Adipose tissue (tissue), 3 donors: ENCODE results near the gene STK33. TPM values are rescaled to one million over a fixed set of nuclear protein-coding genes. Genes with fewer than 3 reads are reported as not detected.

ENCODE experiments used
- H3K27ac ChIP-seq: one replicate; pipeline ENCODE4 v1.5.1; 2013; ENCODE audit warnings: low read depth, low read length
- WGBS, 3 donors: extraction: QIAGEN DNeasy Blood & Tissue Kit; methylation state at CpG; one replicate each; pipeline ENCODE4 v1.1.7; 2013; 5-methylcytosine and 5-hydroxymethylcytosine counted together
- polyA plus RNA-seq, 3 donors: library from polyadenylated mRNA; stranded (reverse); fragments of 200-250 nt; gene quantifications; one replicate each; pipeline ENCODE4 v1.2.3, GENCODE V29; 2013
- donor health status: healthy with polysubstance abuse.
- donor health status: Bipolar disorder and iron deficiency.
- donor health status: healthy.

The STK33 gene
- polyA plus RNA-seq, 3 donors = 0.70 to 4.1 TPM; not detected in 1

DNA sequence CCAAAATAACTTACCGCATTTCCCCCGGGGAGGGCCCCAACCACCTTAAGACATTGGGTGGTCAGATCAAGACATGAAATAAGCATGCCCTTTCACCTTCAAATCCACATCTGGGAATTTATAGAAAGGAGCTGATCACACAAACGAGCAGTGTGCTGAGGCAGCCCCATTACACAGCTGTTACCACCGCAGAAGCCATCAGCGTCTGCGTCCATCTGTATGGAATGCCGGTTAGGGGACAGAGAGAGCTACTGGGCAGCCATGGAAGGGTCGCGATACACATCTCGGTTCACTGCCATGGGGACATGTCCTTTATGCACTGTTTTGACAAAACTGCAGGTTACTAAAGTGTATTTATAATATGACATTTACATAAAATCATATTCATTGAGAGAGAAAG, 225.3 kb downstream of the STK33 start:
- 77 to 89% (median 79%) methylated on average over 10 of the region's 10 CpGs for WGBS, 3 donors
- H3K27ac ChIP-seq = no peak overlapping the region

DNA sequence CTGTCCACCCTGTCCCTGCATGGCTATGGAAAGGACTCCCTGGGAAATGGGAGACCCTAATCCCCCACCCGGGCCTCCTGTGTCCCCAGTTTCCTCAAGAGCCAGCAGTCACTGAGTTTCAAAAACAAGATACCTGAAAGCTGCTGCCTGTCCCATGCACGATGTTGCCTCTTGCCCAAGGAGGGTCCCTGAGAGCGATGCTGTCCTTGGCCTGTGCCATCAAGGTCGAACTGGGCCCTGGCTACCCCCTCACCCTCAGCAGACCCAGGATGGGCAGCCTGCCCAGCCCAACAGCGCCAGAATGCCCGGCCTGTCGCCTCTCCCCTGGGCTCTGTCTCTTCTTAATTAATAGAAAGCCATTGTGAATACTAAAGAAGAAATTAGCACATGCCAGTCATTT, 225.8 kb downstream of the STK33 start:
- WGBS, 3 donors = 68 to 73% (median 71%) methylated on average over 7 of the region's 7 CpGs
- H3K27ac ChIP-seq = no peak overlapping the region

DNA sequence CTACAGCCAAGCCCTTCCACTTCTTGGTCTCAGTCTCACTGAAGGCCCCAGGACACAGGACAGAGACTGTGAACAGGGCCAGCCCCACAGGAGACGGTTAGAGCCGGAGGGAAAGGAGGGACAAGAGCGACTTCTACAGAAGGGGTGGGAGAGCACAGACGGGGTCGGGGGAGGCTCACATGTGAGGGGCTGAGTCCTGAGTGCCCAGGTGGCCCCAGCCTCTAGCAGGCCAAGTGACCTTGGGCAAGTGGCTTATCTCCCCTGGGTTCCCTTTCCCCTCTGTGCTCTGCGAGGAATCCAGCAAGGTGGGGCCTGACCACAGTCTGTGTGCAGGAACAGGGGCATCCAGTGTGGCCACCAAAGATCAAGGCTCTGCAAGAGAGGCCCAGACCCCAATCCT, 227.7 kb downstream of the STK33 start:
- WGBS, 3 donors = 86 to 90% (median 88%) methylated on average over 6 of the region's 6 CpGs

DNA sequence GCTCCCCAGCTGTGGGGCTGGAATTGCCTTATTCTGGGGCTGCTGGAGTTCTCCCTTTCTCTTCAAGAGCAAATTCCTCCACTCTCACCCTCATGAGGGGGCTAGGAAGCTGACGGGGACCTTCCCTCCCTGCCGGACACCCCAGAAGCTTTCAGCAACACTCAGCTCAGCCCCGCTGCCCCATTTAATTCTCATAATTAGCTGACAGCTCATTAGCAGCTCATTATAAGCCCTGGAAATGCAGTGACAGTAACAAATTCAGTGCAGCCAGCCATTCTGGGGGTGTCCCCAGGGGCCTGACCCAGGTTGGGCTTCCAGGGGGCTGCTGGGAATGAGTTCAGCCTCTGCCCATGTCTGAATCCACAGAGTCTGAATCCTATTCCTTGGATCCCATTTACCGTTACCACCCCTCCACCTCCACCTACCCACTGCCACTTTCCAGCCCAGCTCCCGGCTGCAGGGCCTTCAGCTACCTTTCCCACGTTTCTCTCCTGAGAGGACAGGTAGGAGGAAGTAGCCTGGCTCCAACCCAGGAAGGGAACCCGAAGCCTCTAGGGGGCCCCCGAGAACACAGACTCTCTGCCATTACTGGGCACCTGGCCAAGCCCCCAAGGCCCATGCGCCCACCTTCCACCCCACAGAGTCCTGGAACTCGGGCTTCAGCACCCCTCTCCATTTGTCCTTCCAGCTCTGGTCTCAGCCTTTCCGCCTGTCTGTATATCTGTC, 228.6 kb downstream of the STK33 start:
- 65 to 72% (median 69%) methylated on average over 11 of the region's 11 CpGs for WGBS, 3 donors
- H3K27ac ChIP-seq = no peak overlapping the region

More for the DNA sequence above, 227.7 kb downstream of the STK33 start:
- H3K27ac ChIP-seq = no peak overlapping the region

DNA sequence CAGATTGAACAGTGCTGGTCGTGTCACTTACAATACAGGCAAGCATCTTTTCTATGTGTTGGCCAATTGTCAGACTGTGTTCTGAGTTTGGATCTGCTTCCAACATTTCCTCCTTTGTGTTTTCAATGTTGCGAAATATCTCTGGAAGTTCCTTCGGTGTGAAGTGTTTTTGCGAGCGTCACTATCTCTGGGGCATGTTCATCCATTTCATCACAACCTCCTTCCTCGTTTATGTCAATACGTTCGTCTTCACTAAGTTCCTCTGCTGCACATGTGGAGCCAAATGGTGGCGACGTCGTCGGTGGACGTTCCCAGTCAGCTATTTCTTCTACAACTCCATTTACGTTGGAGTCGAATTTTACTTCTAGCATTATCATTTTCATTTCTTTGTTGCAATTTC, 230.1 kb downstream of the STK33 start:
- WGBS, 3 donors = 35 to 75% (median 43%) methylated on average over 15 of the region's 15 CpGs

DNA sequence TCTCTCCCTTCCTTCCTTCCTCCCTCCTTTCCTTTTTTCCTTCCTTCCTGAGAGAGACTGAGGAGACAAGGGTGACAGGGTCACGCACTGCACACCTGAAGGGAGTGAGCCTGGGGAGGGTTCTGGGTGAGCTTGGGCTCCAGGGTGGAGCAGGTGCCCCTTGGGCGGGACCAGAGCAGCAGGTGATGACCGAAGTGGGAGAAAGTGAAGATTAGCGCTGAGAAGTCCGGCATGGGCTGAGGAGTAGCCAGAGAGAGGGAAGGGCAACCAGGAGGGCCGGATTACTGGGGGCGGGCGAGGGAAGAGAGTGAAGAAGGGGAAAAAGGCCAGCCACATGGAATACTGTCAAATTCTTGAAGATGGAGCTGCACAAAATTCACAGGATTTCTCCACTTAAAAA, 231.1 kb downstream of the STK33 start:
- H3K27ac ChIP-seq = no peak overlapping the region
- 73 to 85% (median 77%) methylated on average over 8 of the region's 8 CpGs for WGBS, 3 donors

More for the DNA sequence above, 230.1 kb downstream of the STK33 start:
- no peak overlapping the region for H3K27ac ChIP-seq

DNA sequence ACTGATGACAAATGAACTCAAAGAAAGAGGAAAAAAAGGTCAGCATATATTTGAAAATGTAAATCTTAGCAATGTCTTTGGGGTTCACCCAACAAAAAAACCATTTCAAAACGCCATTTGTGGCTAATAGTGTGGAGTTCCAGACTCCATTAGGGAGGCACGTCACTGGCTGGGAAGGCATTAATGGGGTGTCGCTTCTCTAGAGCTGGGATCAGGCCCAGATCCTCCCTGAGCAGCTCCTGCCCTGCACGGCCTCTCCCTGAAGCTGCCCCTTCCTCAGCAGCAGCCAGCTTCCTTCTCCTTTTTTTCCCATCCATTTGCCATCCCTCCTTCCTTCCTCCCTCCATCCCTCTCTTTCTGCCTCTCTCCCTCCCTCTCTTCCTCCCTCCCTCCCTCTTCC, 231.5 kb downstream of the STK33 start:
- H3K27ac ChIP-seq = no peak overlapping the region
- WGBS, 3 donors = 52 to 70% (median 60%) methylated on average over 4 of the region's 4 CpGs

DNA sequence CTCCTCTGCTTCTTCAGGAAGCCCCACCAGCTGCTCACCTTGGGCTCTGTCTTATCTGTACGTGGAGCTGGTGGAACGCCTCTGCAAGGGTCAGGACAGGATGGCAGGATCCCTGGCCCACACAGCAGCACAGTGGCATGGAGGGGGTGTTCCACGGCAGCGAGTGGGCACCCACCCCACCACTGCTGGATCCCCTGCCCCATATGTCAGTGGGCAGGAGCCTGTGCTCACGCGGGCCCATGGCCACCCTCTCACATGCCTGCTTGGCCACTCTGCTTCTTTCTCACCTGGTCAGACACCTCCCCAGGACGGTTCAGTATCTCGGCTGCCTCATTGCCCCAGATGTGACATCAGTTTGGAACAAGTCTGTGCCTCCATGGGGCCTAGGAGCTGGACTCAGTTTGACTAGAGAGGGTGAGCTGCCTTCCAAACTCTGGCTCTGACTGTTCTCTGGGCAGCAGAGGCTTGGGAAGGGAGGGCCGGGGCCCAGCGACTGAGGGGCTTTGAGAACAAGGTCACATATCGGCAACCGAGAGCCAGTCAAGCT, 232.3 kb downstream of the STK33 start:
- 94 to 96% (median 94%) methylated on average over 12 of the region's 12 CpGs for WGBS, 3 donors
- no peak overlapping the region for H3K27ac ChIP-seq

DNA sequence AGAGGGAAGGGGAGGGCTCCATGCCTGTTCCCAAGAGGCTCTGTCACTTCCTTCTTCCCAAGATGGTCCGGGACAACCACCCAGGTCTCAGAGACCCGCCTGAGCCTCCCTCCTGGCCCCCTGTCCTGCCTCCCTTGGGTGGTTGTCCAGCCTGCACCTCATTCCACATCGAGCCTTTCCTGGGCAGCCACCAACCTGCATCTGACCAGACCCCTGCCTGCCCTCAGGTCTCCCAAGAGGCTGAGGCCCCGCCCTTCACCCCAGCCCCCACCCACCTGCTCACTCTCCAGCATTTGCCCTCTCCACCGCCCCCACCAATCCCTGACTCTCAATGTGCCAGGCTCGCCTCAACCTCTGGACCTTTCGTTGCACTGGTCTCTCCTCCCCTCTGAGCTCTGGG, 232.8 kb downstream of the STK33 start:
- no peak overlapping the region for H3K27ac ChIP-seq
- WGBS, 3 donors = 90 to 94% (median 90%) methylated on average over 7 of the region's 7 CpGs

DNA sequence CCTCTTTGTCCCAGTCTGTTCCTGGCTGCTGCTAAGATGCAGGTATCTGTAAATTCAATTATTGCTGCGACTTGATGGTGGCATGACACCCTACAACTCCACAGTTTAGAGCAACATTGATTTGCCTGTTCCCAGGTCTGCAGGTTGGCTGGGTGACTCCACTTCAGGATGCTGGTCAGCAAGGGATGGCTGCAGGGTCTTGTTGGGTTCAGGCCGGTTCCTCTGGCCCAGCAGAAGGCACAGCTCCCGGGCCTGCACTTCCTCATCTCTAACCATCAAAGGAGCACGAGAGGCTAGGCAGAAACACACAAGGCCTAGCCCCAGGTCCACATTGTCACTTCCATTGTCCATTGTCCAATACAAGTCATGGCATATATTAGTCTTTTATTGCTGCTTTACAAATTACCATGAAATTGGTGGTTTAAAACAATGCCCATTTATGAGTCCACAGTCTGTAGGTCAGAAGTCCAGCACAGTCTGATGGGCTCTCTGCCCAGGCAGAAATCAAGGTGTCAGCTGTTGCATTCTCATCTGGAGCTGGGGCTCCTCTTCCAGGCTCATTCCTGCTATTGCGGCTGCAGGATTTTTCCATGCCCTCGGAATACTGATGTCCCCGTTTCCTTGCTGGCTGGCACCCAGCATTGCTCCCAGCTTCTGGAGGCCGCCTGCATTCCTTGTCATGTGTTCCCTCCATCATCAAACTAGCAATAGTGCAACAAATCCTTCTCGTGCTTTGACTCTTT, 233.8 kb downstream of the STK33 start:
- H3K27ac ChIP-seq = no peak overlapping the region
- 48 to 89% (median 89%) methylated on average over 9 of the region's 9 CpGs for WGBS, 3 donors

DNA sequence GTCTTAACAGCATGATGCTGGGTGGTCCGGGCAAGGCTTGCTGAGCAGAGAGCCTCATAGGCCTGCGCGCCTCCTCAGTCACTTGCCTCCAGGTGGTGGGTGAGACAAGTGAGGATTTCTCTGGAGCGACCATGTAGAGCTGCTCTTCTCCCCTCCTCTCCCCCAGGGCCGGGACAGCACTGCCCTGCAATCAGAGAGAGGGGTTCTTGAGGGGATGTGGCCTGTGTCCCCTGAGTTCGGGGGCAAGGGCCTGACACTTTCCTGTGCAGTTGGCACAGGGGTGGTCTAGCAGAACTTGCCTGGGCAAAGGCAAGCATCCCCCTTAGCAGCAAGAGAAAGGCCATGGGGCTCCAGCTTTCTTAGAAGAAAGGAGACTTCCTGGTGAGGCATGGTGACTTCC, 234.5 kb downstream of the STK33 start:
- 84 to 97% (median 92%) methylated on average over 6 of the region's 6 CpGs for WGBS, 3 donors
- H3K27ac ChIP-seq = no peak overlapping the region

DNA sequence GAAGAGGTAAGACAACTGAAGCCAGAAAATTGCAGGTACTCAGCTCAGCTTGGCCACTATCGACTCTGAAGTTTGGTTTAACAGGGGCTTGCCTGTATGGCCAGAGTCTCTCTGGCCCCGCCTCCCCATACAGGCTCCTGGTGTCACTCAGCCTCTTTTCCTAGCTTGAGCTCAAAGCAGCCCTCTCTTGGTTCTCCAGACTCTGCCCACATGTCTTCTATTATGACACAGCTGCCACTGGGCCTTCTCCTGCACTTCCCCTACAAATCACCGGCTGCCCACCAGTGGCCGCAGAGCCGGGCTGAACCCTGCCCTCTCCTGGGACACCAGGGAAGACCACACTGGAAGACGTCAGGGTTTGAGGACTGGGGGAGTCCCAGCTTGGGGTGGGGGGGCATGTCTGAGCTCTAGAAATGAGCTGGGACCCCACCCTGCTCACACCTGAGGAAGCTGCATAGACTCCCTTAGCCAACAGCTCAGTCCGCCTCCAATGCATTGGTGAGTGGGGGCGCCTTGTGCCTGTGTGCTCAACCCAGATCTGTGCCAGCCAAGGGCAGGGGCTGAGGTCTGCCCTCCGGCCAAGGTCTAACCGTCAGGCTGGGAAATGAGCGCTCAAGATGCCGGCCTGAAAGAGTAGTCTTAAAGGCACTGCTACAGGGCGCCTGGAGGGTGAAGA, 236.0 kb downstream of the STK33 start:
- WGBS, 3 donors = 89 to 93% (median 90%) methylated on average over 13 of the region's 13 CpGs
- H3K27ac ChIP-seq = no peak overlapping the region

DNA sequence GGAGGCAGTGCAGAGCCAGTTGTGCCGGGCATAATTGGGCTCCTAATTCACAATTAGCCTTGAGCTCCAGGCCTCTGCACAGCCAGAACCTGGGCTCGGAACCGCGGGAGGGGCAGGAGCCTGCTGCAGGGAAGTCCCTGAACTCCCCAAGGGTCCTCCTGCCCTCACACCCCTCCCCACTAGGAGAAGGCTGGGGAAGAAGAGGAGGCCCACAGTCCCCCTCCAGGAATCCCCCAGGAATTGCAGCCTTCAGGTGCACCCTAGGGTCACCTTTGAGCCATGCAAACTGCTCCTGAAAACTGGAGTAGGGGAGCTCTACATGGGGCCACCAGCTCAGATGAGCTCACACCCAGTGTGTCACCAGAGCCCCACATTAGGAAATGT, 236.5 kb downstream of the STK33 start:
- no peak overlapping the region for H3K27ac ChIP-seq
- 77 to 83% (median 81%) methylated on average over 4 of the region's 4 CpGs for WGBS, 3 donors

DNA sequence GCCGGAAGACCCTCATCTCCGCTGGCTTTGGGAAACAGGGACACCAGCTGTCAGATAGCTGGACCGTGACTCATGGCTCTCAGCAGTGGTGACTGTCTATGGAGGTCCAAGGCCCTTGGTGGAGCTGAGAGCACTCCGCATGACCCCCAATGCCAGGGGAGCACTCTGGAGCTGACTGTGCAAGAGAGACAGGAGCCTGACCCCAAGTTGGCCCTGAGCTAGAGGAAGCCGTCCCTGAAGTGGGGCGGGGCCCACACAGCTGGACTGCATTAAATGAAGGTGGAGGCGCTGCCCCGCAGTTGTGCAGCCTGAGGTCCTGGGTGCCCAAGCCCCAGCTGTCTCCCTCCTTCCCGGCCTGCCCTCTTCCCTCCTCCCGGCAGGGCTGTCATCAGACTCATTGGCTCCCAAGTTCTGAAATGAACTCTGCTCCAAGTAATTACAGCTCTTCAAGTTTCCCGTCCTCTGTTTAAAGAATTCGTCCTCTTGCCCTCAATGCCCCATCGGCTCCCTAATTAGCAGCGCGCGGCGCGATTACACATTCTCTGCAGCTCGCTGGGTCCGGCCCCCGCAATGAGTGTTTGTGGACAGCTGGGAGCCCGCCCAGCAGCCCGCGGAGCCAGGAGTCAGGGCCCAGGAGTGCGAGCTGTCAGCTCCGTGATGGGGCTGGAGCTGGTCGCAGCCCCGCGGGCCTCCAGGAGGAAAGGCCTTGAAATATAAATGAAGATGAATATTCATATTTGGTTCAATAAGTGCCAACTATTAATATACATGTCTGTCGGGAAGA, 237.1 kb downstream of the STK33 start:
- no peak overlapping the region for H3K27ac ChIP-seq
- WGBS, 3 donors = 51 to 63% (median 56%) methylated on average over 30 of the region's 30 CpGs

DNA sequence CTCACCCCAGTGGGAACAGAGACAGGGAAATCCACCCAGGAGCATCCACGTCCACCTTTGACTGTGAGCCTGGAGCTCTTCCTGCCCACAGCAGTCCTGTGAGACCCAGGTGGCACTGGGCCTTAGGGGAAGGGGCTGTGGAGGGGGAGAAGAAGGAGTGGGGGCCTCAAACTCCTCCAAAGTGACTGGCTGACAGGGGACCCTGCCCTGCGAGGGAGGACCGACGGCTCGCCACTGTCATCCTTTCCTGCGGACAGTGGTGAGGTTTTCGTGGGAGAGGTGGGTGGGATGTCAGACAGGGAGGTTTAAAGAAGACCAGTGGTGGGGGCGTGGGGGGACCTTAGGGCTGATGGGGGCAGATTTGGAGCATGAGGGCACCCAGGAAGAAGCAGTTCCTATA, 237.8 kb downstream of the STK33 start:
- no peak overlapping the region for H3K27ac ChIP-seq
- WGBS, 3 donors = 89 to 90% (median 89%) methylated on average over 8 of the region's 8 CpGs

DNA sequence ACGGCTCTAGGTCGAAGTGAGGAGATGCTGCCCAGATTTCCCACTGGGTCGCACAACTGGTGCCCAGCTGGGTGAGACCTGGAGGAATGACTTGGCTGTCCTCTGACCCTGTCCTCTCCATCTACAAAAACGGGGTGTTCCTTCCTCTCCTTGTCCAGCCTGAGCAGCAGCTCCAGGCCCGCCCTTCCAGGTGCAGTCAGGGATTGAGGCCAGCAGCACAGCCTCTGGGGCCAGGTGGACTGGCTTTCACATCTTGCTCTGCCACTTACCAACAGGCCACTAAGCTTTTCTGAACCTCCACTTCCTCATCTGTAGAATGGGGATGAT, 238.6 kb downstream of the STK33 start:
- H3K27ac ChIP-seq = no peak overlapping the region
- WGBS, 3 donors = 75 to 90% (median 82%) methylated on average over 5 of the region's 5 CpGs

DNA sequence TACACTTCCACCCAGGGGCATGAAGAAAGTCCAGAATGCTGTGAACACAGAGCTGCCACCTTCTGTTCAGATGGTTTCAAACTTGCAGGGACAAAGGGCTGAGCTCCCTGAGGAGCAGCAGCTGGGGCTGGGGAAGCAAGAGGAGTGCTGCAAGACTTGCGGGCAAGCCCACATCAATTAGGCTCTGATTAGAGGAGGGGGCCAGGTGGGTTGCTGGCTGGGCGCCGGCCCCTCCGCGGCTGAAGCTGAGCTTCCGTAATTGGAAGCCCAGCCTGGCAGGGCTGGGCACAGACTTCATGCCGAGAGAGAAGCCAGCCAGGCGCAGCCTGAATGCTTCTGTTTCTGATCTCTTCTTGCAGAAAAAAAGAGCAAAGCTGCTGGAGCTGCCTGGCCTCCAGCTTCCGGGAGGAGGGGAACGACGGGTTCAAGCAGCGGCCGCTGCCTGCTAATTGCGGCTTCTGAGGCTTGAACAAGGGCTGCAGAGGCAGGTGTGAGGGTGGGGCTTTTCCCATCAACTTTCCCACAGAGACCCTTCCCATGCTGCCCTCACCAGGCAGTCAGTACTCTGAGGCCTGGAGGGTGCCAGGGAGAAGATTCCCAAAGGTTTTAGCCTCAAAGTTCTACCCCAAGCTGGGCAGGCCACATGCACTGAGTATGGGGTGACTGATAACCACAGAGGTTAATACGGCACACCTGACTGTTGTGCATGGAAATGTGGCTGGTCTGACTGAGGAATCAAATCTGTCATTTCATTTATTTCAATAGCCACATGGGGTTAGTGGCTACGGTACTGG, 239.2 kb downstream of the STK33 start:
- H3K27ac ChIP-seq = no peak overlapping the region
- 17 to 24% (median 21%) methylated on average over 16 of the region's 16 CpGs for WGBS, 3 donors
